Heart left ventricle (tissue), 13 donors: ENCODE measurements around the gene LAD1.

ENCODE experiments used
- POLR2A ChIP-seq, 2 donors: fragments of 450-650 bp; IDR thresholded peaks; one replicate each; pipeline ENCODE4 v1.6.1; 2017; ENCODE audit warnings: antibody characterized with exemption in 2 of 2, mild to moderate bottlenecking in 2 of 2, moderate library complexity in 2 of 2
- TF ChIP-seq, protein P1 (sequence below), 12 donors: fragments of 200-600 bp; sonication (generic) in 4 of 12; IDR thresholded peaks; one replicate each; pipeline versions ENCODE4 v1.5.0 to v1.8.0; 2018 to 2022; ENCODE audit warnings: antibody characterized with exemption in 12 of 12, mild to moderate bottlenecking in 5 of 12
- donor health status: ischemic (EF 13 %, LVEDD 7.1; RV severe dilation, severe dysfunction).
- donor health status: DM: no; HTN: yes; CAD: no.
- donor health status: DM: no; HTN: no; CAD: no.
- donor health status: ischemic (EF 25% LVEDD 6.9; RV normal size, moderate dysfunction).
- donor health status: ischemic (EF 25% LVEDD 5.7; RV mildly dilated, moderate dysfunction).
- donor health status: ischemic (EF 35%, LVEDD 5.7; RV mildly dilated, moderate dysfunction).
- donor health status: nonischemic (EF 11% LVEDD 7.7; RV severe dilation, severe dysfunction).
- donor health status: DM: yes; HTN: yes; CAD: no.
- donor health status: PGD.
- donor health status: ischemic (EF 29% LVEDD 5.4; RV normal size, mild dysfunction).
- donor health status: nonischemic (EF 23%, LVEDD 6.1; RV moderate dilation, normal function).

DNA sequence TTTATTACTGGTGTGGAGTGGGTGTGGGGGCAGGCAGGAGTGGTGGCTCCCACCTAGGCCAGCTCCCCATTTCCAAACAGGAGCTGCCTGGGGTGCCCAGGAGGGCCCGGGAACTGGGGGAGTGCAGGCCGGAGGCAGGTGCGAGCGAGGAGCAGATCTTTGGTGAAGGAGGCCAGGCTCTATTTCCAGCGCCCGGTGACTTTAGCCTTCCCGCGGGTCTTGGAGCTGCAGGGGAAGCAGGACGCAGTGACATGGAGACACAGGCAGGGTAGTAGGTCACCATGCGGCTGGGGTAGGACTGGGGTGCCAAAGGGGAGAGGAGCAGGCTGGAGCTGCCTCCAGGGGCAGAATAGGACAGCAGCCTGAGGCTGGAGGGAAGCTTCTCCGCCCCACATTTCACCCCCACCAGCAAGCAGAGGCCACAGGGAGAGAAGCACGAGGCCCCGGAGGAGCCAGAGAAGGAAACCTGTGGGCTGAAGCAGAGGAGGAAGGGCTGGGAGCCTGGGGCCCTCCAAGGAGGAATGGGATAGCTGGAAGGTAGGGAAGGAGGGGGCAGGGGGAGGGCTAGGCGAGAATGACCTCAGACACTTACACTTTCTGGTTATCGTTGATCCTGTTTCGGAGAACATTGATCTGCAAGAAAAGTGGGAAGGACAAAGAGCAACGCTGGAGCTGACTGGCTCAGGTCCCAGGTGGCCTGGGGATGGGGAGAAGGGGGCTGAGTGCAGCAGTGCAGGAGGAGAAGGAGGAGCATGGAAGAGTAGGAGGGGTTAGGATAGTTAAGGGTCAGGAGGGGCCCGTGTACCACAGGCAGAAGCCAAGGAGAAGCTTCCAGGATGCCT is 39.9 kb downstream of the LAD1 start:
- TF ChIP-seq, protein P1, sequence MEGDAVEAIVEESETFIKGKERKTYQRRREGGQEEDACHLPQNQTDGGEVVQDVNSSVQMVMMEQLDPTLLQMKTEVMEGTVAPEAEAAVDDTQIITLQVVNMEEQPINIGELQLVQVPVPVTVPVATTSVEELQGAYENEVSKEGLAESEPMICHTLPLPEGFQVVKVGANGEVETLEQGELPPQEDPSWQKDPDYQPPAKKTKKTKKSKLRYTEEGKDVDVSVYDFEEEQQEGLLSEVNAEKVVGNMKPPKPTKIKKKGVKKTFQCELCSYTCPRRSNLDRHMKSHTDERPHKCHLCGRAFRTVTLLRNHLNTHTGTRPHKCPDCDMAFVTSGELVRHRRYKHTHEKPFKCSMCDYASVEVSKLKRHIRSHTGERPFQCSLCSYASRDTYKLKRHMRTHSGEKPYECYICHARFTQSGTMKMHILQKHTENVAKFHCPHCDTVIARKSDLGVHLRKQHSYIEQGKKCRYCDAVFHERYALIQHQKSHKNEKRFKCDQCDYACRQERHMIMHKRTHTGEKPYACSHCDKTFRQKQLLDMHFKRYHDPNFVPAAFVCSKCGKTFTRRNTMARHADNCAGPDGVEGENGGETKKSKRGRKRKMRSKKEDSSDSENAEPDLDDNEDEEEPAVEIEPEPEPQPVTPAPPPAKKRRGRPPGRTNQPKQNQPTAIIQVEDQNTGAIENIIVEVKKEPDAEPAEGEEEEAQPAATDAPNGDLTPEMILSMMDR (IDR thresholded peaks at IDR 0.05): no peak
- TF ChIP-seq POLR2A (IDR thresholded peaks at IDR 0.05): no peak
